ENCODE measurements around the gene MEST. TPM values are rescaled to one million over a fixed set of nuclear protein-coding genes. Genes with fewer than 3 reads are reported as not detected.
"Not testable (repeated sequence)": the region's sequence is repeated elsewhere in the genome, so short reads cannot be mapped to it uniquely, and the experiment has no call there.

MEST gene
- polyA plus RNA-seq (ENCODE audit: insufficient read length) = 724 TPM

- peak; percentile 83 for DNase-seq
Measured at GRCh38 chr7:130491841-130492522, at the start of gene MEST. Gene MEST (plus strand): TSS chr7:130492085. CDS start chr7:130492314, 229 bp downstream.

- no peak for DNase-seq
Measured at GRCh38 chr7:130442601-130443000, 49.3 kb upstream of the MEST start.

- DNase-seq = peak; percentile 84
Measured at GRCh38 chr7:130444234-130444633, 47.7 kb upstream of the MEST start.

- DNase-seq = peak; percentile 54
Measured at GRCh38 chr7:130444751-130445407, 47.0 kb upstream of the MEST start.

GRCh38 chr7:130446259-130446658 is 45.6 kb upstream of the MEST start:
- DNase-seq = no peak

GRCh38 chr7:130451344-130451743 is 40.5 kb upstream of the MEST start:
- not testable (repeated sequence) for DNase-seq

GRCh38 chr7:130452951-130453350 is 38.9 kb upstream of the MEST start:
- peak; percentile 91 for DNase-seq

- no peak for DNase-seq
Measured at GRCh38 chr7:130454959-130455358, 36.9 kb upstream of the MEST start.

- DNase-seq = no peak
Measured at GRCh38 chr7:130458257-130458656, 33.6 kb upstream of the MEST start.

- no peak for DNase-seq
Measured at GRCh38 chr7:130461272-130461671, 30.6 kb upstream of the MEST start.

GRCh38 chr7:130463553-130464434 is 28.1 kb upstream of the MEST start:
- DNase-seq = no peak

GRCh38 chr7:130468612-130469011 is 23.3 kb upstream of the MEST start:
- no peak for DNase-seq

GRCh38 chr7:130471974-130472373 is 19.9 kb upstream of the MEST start:
- DNase-seq = no peak

- DNase-seq = no peak
Measured at GRCh38 chr7:130473289-130473688, 18.6 kb upstream of the MEST start.

GRCh38 chr7:130473876-130474275 is 18.0 kb upstream of the MEST start:
- no peak for DNase-seq

GRCh38 chr7:130475776-130476175 is 16.1 kb upstream of the MEST start:
- DNase-seq = no peak

GRCh38 chr7:130476297-130477150 is 15.4 kb upstream of the MEST start:
- DNase-seq = no peak

- no peak for DNase-seq
Measured at GRCh38 chr7:130478991-130479390, 12.9 kb upstream of the MEST start.

GRCh38 chr7:130479716-130480400 is 12.0 kb upstream of the MEST start:
- DNase-seq = no peak

GRCh38 chr7:130481898-130482297 is 10.0 kb upstream of the MEST start:
- no peak for DNase-seq

GRCh38 chr7:130483031-130483430 is 8.9 kb upstream of the MEST start:
- no peak for DNase-seq

- no peak for DNase-seq
Measured at GRCh38 chr7:130485734-130486113, 6.2 kb upstream of the MEST start.

Data from hindlimb muscle (tissue), 1 donor.